Measurements from ENCODE around the gene ITGA8.
"Not testable (repeated sequence)": the region's sequence is repeated elsewhere in the genome, so short reads cannot be mapped to it uniquely, and the experiment has no call there.

The ITGA8 gene

GRCh38 chr10:15652757-15653156 is 67.0 kb downstream of the ITGA8 start:
- TF ChIP-seq JUND (IDR thresholded peaks at IDR 0.05; ENCODE audit: low read depth): no peak
- in situ Hi-C loops (cut with HindIII; ENCODE audit: low pct_unique_long_range_greater_than_20kb, low sequenced_read_pairs): no loop called here
- no peak for DNase-seq (ENCODE audit: low read depth in 1 of 2, low spot score in 1 of 2)

GRCh38 chr10:15652117-15652516 is 67.6 kb downstream of the ITGA8 start:
- in situ Hi-C loops (cut with HindIII; ENCODE audit: low pct_unique_long_range_greater_than_20kb, low sequenced_read_pairs): no loop called here
- DNase-seq (ENCODE audit: low read depth in 1 of 2, low spot score in 1 of 2): no peak
- no peak for TF ChIP-seq JUND (IDR thresholded peaks at IDR 0.05; ENCODE audit: low read depth)

GRCh38 chr10:15651175-15651574 is 68.5 kb downstream of the ITGA8 start:
- in situ Hi-C loops (cut with HindIII; ENCODE audit: low pct_unique_long_range_greater_than_20kb, low sequenced_read_pairs): no loop called here
- no peak for TF ChIP-seq JUND (IDR thresholded peaks at IDR 0.05; ENCODE audit: low read depth)

DNA sequence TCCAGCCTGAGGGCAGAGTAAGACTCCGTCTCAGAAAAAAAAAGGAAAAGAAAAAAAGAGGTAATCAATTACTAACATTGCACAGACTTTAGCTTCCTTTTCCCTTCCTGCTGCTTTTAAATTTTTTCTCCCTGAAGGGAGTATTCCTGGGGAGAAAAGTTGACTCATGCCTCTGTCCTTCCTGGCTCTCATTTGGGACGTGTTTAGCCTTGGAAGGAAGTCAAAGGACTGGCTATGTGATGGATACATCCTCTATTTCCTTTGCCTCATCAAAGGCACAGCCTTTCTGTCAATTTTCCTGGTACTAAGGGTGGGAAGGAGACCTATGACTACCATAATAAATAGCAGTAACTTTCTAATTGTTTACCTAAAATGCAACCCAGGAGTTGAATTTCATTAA is 77.6 kb downstream of the ITGA8 start:
- no peak for TF ChIP-seq JUND (IDR thresholded peaks at IDR 0.05; ENCODE audit: low read depth)
- in situ Hi-C loops (cut with HindIII; ENCODE audit: low pct_unique_long_range_greater_than_20kb, low sequenced_read_pairs): no loop called here
- no peak for DNase-seq (ENCODE audit: low read depth in 1 of 2, low spot score in 1 of 2)

More at GRCh38 chr10:15651175-15651574, 68.5 kb downstream of the ITGA8 start:
- DNase-seq (ENCODE audit: low read depth in 1 of 2, low spot score in 1 of 2): no peak

DNA sequence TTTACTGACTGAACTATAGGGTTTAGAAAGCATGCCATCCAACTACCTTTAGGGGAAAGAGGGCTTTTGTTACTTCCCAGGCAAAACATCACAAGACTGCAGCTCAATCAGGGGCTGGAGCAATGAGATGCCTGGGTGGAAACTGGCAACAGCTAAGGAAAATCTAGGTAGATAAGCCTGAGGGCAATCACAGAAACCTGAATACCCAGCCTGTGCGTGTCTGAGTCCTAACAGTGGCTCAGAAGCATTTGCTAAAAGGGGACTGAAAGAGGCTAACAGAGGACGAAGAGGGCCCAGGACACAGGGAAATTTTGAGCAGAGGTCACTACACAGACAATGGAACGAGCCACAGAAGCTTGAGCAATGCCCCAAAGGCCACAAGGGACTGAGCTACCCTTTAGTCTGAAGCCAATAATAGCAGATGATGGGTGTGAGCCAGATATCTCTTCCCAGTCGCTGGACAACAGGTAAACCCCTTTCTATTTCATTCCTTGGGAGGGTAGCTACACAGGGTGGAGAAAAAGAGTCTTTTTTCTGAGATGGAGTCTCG is 79.1 kb downstream of the ITGA8 start:
- TF ChIP-seq JUND (IDR thresholded peaks at IDR 0.05; ENCODE audit: low read depth): no peak
- in situ Hi-C loops (cut with HindIII; ENCODE audit: low pct_unique_long_range_greater_than_20kb, low sequenced_read_pairs): no loop called here
- DNase-seq (ENCODE audit: low read depth in 1 of 2, low spot score in 1 of 2): no peak

GRCh38 chr10:15636446-15636845 is 83.3 kb downstream of the ITGA8 start:
- in situ Hi-C loops (cut with HindIII; ENCODE audit: low pct_unique_long_range_greater_than_20kb, low sequenced_read_pairs): no loop called here

DNA sequence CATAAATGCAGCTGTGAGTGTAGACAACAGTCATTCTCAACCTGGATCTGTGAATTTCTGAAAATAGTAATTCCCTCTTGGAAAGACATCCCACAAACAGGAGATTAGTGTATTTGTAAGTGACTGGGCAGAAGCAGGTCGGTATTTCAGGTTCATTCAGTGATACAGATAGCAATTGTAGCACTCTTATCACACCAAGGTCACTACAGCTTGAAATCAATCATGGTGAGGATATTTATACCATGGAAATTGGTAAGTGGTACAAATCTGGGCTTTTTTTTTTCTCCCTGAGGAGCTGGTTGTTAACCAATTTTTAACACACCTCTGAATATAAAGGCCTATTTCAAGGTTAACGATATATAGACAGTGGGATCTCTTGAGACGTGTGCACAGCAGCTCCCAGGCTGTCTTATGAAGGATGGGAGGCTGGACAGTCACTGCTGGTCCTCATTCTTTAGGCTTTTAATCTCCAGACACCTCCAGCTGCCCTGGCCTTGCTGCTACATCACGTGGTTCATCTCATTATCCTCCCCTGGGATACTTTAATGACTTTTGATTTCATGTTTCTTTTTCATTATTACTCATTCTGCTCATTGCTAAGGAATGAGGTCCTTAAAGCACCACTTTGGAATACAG is 87.1 kb downstream of the ITGA8 start:
- in situ Hi-C loops (cut with HindIII; ENCODE audit: low pct_unique_long_range_greater_than_20kb, low sequenced_read_pairs): no loop called here
- no peak for TF ChIP-seq JUND (IDR thresholded peaks at IDR 0.05; ENCODE audit: low read depth)
- no peak for DNase-seq (ENCODE audit: low read depth in 1 of 2, low spot score in 1 of 2)

More at GRCh38 chr10:15636446-15636845, 83.3 kb downstream of the ITGA8 start:
- no peak for TF ChIP-seq JUND (IDR thresholded peaks at IDR 0.05; ENCODE audit: low read depth)
- DNase-seq (ENCODE audit: low read depth in 1 of 2, low spot score in 1 of 2): no peak

GRCh38 chr10:15631205-15631604 is 88.5 kb downstream of the ITGA8 start:
- in situ Hi-C loops (cut with HindIII; ENCODE audit: low pct_unique_long_range_greater_than_20kb, low sequenced_read_pairs); DNase-seq (ENCODE audit: low read depth in 1 of 2, low spot score in 1 of 2): not testable (repeated sequence)

DNA sequence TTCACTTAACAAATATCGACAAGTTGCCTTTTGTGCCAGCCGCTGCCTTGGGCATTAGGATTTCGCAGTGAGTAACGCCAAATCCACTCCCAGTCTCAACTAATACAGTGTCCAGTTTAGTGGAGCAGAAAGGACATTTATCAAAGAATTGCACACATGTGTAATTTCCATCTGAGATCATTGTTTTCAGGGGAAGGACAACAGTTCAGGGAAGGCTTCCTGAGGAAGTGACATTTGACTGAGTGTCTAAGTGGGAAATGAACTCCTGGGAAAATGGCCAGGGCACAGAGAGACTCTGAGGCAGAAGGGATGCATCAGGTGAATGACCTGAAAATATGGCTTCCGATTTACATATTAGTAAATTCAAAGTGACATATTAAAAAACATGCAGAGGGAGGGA is 89.4 kb downstream of the ITGA8 start:
- no peak for TF ChIP-seq JUND (IDR thresholded peaks at IDR 0.05; ENCODE audit: low read depth)
- in situ Hi-C loops (cut with HindIII; ENCODE audit: low pct_unique_long_range_greater_than_20kb, low sequenced_read_pairs): no loop called here
- DNase-seq (ENCODE audit: low read depth in 1 of 2, low spot score in 1 of 2): no peak

GRCh38 chr10:15627617-15628196 is 92.0 kb downstream of the ITGA8 start:
- in situ Hi-C loops (cut with HindIII; ENCODE audit: low pct_unique_long_range_greater_than_20kb, low sequenced_read_pairs): no loop called here
- TF ChIP-seq JUND (IDR thresholded peaks at IDR 0.05; ENCODE audit: low read depth): no peak
- DNase-seq (ENCODE audit: low read depth in 1 of 2, low spot score in 1 of 2): no peak

- in situ Hi-C loops (cut with HindIII; ENCODE audit: low pct_unique_long_range_greater_than_20kb, low sequenced_read_pairs): no loop called here
- DNase-seq (ENCODE audit: low read depth in 1 of 2, low spot score in 1 of 2): no peak
- no peak for TF ChIP-seq JUND (IDR thresholded peaks at IDR 0.05; ENCODE audit: low read depth)
Measured at GRCh38 chr10:15626937-15627336, 92.8 kb downstream of the ITGA8 start.

DNA sequence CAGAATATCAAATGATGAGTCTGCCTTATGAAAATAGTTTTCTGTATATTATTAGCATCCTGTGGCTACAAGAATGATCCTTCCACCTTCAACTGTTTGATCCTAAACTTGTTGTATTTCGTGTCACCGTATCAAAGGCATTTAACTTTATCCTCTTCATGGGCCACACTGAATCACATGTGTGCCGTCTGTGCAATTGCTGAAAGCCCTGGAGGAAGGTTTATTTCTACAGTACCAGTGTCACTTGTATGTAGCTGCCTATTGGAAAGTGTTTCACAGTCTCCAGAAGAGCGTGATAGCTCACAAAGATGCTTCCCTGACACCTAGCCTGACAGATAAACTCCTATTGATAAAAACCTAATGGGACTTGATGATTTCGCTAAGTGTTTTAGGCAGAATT is 94.5 kb downstream of the ITGA8 start:
- in situ Hi-C loops (cut with HindIII; ENCODE audit: low pct_unique_long_range_greater_than_20kb, low sequenced_read_pairs): no loop called here
- no peak for DNase-seq (ENCODE audit: low read depth in 1 of 2, low spot score in 1 of 2)
- no peak for TF ChIP-seq JUND (IDR thresholded peaks at IDR 0.05; ENCODE audit: low read depth)

GRCh38 chr10:15624401-15625196 is 95.1 kb downstream of the ITGA8 start:
- no peak for TF ChIP-seq JUND (IDR thresholded peaks at IDR 0.05; ENCODE audit: low read depth)
- in situ Hi-C loops (cut with HindIII; ENCODE audit: low pct_unique_long_range_greater_than_20kb, low sequenced_read_pairs): no loop called here
- no peak for DNase-seq (ENCODE audit: low read depth in 1 of 2, low spot score in 1 of 2)
